ENCODE measurements around the gene IGF1. TPM values are rescaled to one million over a fixed set of nuclear protein-coding genes. Genes with fewer than 3 reads are reported as not detected.

The IGF1 gene
- total and polyA plus RNA-seq, 7 experiments from 2014 or later: 0.30 to 1.5 (median 0.72) TPM; not detected in 3

DNA sequence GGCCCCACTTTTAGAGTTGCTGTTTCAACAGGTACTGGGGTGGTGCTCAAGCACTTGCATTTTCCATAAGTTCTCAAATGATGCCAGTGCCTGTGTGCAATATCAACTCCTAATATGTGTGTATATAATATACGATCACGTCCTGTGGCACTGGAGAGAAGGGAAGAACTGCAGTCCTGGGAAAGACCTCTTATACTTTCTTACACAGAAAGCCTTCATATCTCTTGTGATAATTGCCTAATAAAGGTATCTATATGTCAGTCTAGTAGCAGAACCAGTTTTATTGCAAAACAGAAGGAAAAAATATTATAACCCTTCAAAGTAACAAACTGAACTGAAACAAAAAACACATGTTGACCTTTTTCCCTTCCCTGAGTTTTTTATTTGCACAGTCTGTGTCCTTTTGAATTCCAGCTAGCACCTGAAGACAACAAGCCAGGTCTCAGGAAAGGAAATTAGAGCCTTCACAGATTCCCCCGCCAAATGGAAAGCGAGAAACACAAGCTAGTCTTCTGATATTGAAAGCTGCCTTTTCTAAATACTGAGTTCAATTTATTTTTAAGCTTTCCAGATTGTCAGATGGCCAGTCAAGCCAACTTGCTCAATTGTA, 44.4 kb downstream of the IGF1 start:
- intact Hi-C loops (cut with micrococcal nuclease): no loop called here
- no peak overlapping the region for H3K27ac ChIP-seq (ENCODE audit: low read depth, low read length)
- H3K4me3 ChIP-seq (ENCODE audit: low read length): no peak overlapping the region
- Mint-ChIP-seq H3K27ac (no peak overlapping the region), H3K36me3 (no peaks in the 10 kb centered on the region), H3K4me1 (peaks cover 0 to 4% (median 0%) of the 10 kb centered on the region in 7 donors), H3K4me3 (no peak overlapping the region), H3K9me3 (peaks cover 0 to 3% (median 0%) of the 10 kb centered on the region in 11 donors), H3K27me3 (peaks cover 0 to 14% (median 8%) of the 10 kb centered on the region in 5 donors)
- no peaks in the 10 kb centered on the region for H3K9me3 ChIP-seq (ENCODE audit: control insufficient read depth in 2 of 3, low read length in 3 of 3)
- no peaks in the 10 kb centered on the region for H3K4me1 ChIP-seq (ENCODE audit: control insufficient read depth in 2 of 2, insufficient read depth in 2 of 2, low read length in 2 of 2)
- no peaks in the 10 kb centered on the region for H3K36me3 ChIP-seq (ENCODE audit: control insufficient read depth in 2 of 3, insufficient read depth in 3 of 3, low read length in 3 of 3)
- H3K27me3 ChIP-seq (ENCODE audit: control insufficient read depth in 2 of 2, insufficient read depth in 2 of 2, low read length in 2 of 2): no peaks in the 10 kb centered on the region
- DNase-seq: no peak
- no peak for ATAC-seq
- ChIA-PET POLR2A (no interaction called here), CTCF (no interaction called here)

DNA sequence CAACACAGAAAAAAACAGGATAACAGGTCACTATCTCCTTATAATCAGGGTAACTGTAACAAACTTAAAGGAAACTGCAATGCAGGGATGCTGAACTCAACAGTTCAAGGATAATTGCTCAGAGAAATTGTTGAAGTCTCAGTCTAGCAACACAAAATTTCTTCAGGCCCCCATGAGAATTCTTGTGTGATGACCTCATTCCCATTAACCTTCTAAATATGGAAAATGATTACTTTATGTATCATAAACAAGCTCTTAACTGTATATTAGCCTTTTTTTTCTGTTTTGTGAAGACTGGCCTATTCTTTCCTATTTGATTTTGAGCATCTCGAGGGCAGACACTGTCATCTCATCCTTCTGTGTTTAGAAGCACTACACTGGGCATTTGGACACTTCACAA, 47.1 kb downstream of the IGF1 start:
- Histone ChIP-seq H3K27me3 (ENCODE audit: control insufficient read depth in 2 of 2, insufficient read depth in 2 of 2, low read length in 2 of 2) (no peaks in the 10 kb centered on the region), H3K4me1 (ENCODE audit: control insufficient read depth in 2 of 2, insufficient read depth in 2 of 2, low read length in 2 of 2) (no peaks in the 10 kb centered on the region), H3K4me3 (ENCODE audit: low read length) (no peak overlapping the region), H3K36me3 (ENCODE audit: control insufficient read depth in 2 of 3, insufficient read depth in 3 of 3, low read length in 3 of 3) (no peaks in the 10 kb centered on the region), H3K9me3 (ENCODE audit: control insufficient read depth in 2 of 3, low read length in 3 of 3) (no peaks in the 10 kb centered on the region), H3K27ac (ENCODE audit: low read depth, low read length) (no peak overlapping the region)
- no peak overlapping the region for H3K4me3 Mint-ChIP-seq
- no peak for DNase-seq
- H3K36me3 Mint-ChIP-seq: no peaks in the 10 kb centered on the region
- H3K27me3 Mint-ChIP-seq: peaks cover 0 to 18% (median 11%) of the 10 kb centered on the region in 5 donors
- H3K4me1 Mint-ChIP-seq: peaks cover 0 to 4% (median 0%) of the 10 kb centered on the region in 7 donors
- CTCF ChIA-PET: no interaction called here
- POLR2A ChIA-PET: no interaction called here
- peaks cover 0 to 4% (median 0%) of the 10 kb centered on the region in 11 donors for H3K9me3 Mint-ChIP-seq
- intact Hi-C loops (cut with micrococcal nuclease): no loop called here
- ATAC-seq: no peak
- H3K27ac Mint-ChIP-seq: no peak overlapping the region

DNA sequence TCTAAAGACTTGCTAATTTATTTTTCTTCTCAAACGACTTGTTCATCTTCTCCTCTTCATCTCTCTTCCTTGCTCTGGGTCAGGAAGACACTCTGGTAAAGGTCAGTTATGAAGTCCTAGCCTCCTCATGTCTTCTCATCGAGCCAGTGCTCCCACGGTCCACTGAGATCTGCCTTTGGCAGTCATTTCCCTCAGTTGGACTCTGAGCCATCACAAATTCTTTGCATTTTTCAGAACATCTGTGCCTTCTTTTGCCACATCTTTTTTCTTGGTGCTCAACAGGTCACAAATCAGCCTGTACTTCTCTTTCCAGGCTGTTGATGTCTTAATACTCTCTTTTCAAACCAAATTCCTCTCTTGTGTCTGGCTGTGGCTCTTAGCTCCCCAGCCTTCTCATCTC, 49.7 kb downstream of the IGF1 start:
- Mint-ChIP-seq H3K4me3 (no peak overlapping the region), H3K27me3 (peaks cover 0 to 10% (median 5%) of the 10 kb centered on the region in 5 donors), H3K9me3 (peaks cover 0 to 4% (median 0%) of the 10 kb centered on the region in 11 donors), H3K4me1 (no peaks in the 10 kb centered on the region), H3K27ac (no peak overlapping the region), H3K36me3 (no peaks in the 10 kb centered on the region)
- H3K9me3 ChIP-seq (ENCODE audit: control insufficient read depth in 2 of 3, low read length in 3 of 3): no peaks in the 10 kb centered on the region
- no peak for DNase-seq
- POLR2A ChIA-PET: no interaction called here
- CTCF ChIA-PET: no interaction called here
- no peak for ATAC-seq
- no peaks in the 10 kb centered on the region for H3K36me3 ChIP-seq (ENCODE audit: control insufficient read depth in 2 of 3, insufficient read depth in 3 of 3, low read length in 3 of 3)
- H3K4me3 ChIP-seq (ENCODE audit: low read length): no peak overlapping the region
- H3K27me3 ChIP-seq (ENCODE audit: control insufficient read depth in 2 of 2, insufficient read depth in 2 of 2, low read length in 2 of 2): no peaks in the 10 kb centered on the region
- intact Hi-C loops (cut with micrococcal nuclease): no loop called here
- H3K27ac ChIP-seq (ENCODE audit: low read depth, low read length): no peak overlapping the region
- no peaks in the 10 kb centered on the region for H3K4me1 ChIP-seq (ENCODE audit: control insufficient read depth in 2 of 2, insufficient read depth in 2 of 2, low read length in 2 of 2)

DNA sequence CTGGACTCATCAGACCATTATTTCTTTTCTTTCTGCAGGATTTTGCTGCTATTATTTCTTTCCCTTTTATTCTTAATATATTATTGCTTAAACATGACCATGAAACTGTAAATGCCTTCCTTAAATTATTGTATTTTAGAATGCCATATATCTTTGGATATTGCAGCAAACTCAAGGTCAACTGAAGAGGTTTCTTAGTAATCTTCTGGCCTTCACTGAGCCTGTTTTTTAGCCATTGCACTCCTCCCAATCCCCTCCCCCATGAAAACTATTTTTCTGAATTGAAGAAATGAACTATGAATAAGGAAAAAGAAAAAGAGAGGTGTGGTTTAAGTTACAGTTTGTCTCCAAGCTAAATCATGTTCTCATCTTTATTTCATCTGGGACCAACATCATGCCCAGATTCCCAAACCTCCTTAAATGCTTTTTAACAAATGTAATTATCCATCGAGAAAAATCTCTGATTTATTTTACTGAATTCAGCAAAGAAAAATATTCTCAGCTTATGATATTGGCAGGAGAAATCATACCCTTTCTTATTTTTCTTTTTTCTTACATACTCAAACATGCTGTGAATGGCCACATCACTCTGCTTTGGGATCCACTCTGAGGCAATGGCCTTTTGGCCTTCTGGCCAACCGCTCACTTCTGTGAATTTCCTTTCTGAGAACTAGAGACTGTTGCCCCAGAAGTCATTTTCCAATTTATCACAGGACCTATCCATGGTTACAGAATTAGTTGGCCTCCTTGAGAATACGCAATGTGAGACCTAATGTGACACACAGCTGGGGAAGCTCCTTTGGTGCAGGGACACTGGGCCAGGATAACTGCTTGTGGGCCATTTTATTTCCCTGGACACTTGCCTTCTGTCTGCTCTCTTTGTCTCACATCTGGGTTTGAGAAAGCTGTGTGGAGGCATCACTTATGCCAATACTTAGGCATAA, 50.9 kb downstream of the IGF1 start:
- H3K27ac Mint-ChIP-seq: no peak overlapping the region
- DNase-seq: no peak
- no peaks in the 10 kb centered on the region for H3K9me3 ChIP-seq (ENCODE audit: control insufficient read depth in 2 of 3, low read length in 3 of 3)
- H3K36me3 Mint-ChIP-seq: peaks cover 0 to 6% (median 0%) of the 10 kb centered on the region in 5 donors
- no peak overlapping the region for H3K4me3 Mint-ChIP-seq
- H3K36me3 ChIP-seq (ENCODE audit: control insufficient read depth in 2 of 3, insufficient read depth in 3 of 3, low read length in 3 of 3): no peaks in the 10 kb centered on the region
- H3K4me1 Mint-ChIP-seq: no peaks in the 10 kb centered on the region
- no peak overlapping the region for H3K27ac ChIP-seq (ENCODE audit: low read depth, low read length)
- H3K27me3 ChIP-seq (ENCODE audit: control insufficient read depth in 2 of 2, insufficient read depth in 2 of 2, low read length in 2 of 2): no peaks in the 10 kb centered on the region
- H3K9me3 Mint-ChIP-seq: peaks cover 0 to 7% (median 0%) of the 10 kb centered on the region in 11 donors
- no peak for ATAC-seq
- peaks cover 0 to 11% (median 10%) of the 10 kb centered on the region in 5 donors for H3K27me3 Mint-ChIP-seq
- intact Hi-C loops (cut with micrococcal nuclease): no loop called here
- ChIA-PET CTCF (no interaction called here), POLR2A (no interaction called here)
- H3K4me1 ChIP-seq (ENCODE audit: control insufficient read depth in 2 of 2, insufficient read depth in 2 of 2, low read length in 2 of 2): no peaks in the 10 kb centered on the region
- H3K4me3 ChIP-seq (ENCODE audit: low read length): no peak overlapping the region

DNA sequence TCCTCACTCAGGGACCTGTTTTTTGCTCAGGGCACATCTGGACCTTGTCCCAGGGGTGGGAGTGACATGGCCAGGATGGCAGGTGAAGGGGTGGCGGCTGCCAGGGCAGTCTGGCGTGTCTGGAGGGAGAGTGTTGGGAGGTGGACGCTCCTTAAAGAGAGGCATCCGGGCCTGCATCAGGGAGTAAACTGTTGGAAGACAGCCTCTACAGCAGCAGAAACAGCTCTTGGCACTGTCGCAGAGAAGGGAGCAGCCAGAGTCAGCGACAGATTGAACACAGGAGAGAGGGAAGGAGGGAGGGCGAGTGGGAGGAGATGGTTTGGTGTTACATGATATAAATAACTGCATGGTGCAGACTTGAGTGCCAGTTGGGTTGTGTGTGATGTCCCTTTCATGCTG, 52.8 kb downstream of the IGF1 start:
- Histone ChIP-seq H3K4me3 (ENCODE audit: low read length) (no peak overlapping the region), H3K36me3 (ENCODE audit: control insufficient read depth in 2 of 3, insufficient read depth in 3 of 3, low read length in 3 of 3) (no peaks in the 10 kb centered on the region), H3K4me1 (ENCODE audit: control insufficient read depth in 2 of 2, insufficient read depth in 2 of 2, low read length in 2 of 2) (no peaks in the 10 kb centered on the region), H3K27me3 (ENCODE audit: control insufficient read depth in 2 of 2, insufficient read depth in 2 of 2, low read length in 2 of 2) (no peaks in the 10 kb centered on the region), H3K9me3 (ENCODE audit: control insufficient read depth in 2 of 3, low read length in 3 of 3) (no peaks in the 10 kb centered on the region), H3K27ac (ENCODE audit: low read depth, low read length) (no peak overlapping the region)
- CTCF ChIA-PET: no interaction called here
- DNase-seq (no peak), ATAC-seq (no peak)
- H3K4me3 Mint-ChIP-seq: no peak overlapping the region
- H3K36me3 Mint-ChIP-seq: peaks cover 0 to 7% (median 0%) of the 10 kb centered on the region in 5 donors
- H3K4me1 Mint-ChIP-seq: peaks cover 0 to 4% (median 0%) of the 10 kb centered on the region in 7 donors
- POLR2A ChIA-PET: no interaction called here
- H3K9me3 Mint-ChIP-seq: peaks cover 0 to 11% (median 0%) of the 10 kb centered on the region in 11 donors
- H3K27me3 Mint-ChIP-seq: peaks cover 3 to 11% (median 10%) of the 10 kb centered on the region in 5 donors
- H3K27ac Mint-ChIP-seq: no peak overlapping the region
- intact Hi-C loops (cut with micrococcal nuclease): no loop called here

DNA sequence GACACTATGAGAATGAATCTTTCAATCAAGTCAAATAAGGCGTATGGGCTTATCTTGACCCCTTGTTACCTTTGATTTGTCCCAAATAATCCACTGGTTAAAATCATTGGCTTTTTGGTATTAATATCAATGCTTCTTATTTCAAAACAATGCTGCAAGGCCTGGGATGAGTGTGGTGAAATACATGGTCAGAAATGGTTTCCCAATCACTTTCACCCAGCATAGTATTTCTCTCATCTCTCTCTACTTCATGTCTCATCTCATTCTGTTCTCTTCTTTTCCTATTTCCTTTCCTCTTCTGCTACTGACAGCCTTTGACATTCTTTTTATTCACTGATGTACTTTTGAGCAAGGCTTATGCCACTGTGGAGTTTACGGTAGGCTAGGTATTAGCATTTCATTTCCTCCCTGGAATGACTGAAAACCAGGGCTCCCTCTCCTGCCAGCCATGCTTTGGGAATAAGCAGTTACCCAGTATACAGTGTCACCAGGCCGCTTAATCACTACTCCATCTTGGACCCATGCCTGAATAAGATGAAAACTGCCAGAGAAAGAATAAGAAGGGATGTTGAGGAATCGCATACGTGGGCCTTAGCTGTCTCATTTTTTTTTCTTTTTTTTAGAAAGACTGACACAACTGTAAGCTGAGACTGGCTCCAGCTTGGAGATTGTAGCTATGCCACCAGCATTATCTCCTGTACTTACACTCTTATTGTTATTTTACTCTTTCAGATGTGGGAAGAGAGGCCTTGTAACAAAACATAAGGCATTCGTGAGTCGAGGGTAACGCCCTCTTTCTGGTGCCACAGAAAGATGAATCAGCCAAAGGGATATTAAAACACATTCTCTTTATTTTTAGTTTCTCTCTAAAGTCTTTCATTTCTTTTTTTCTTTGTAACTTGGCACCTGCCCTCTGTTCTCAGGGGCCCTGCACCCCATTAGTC, 53.5 kb downstream of the IGF1 start:
- Mint-ChIP-seq H3K4me3 (no peak overlapping the region), H3K36me3 (peaks cover 0 to 9% (median 0%) of the 10 kb centered on the region in 5 donors), H3K9me3 (peaks cover 0 to 11% (median 0%) of the 10 kb centered on the region in 11 donors), H3K27ac (no peak overlapping the region), H3K27me3 (peaks cover 3 to 11% (median 6%) of the 10 kb centered on the region in 5 donors), H3K4me1 (peaks cover 0 to 9% (median 0%) of the 10 kb centered on the region in 7 donors)
- Histone ChIP-seq H3K9me3 (ENCODE audit: control insufficient read depth in 2 of 3, low read length in 3 of 3) (no peaks in the 10 kb centered on the region), H3K27me3 (ENCODE audit: control insufficient read depth in 2 of 2, insufficient read depth in 2 of 2, low read length in 2 of 2) (no peaks in the 10 kb centered on the region), H3K36me3 (ENCODE audit: control insufficient read depth in 2 of 3, insufficient read depth in 3 of 3, low read length in 3 of 3) (no peaks in the 10 kb centered on the region), H3K4me3 (ENCODE audit: low read length) (no peak overlapping the region), H3K27ac (ENCODE audit: low read depth, low read length) (no peak overlapping the region), H3K4me1 (ENCODE audit: control insufficient read depth in 2 of 2, insufficient read depth in 2 of 2, low read length in 2 of 2) (no peaks in the 10 kb centered on the region)
- ChIA-PET POLR2A (interaction anchor here (0.6 kb wide), 1 partner anchor 105 kb away, joined by 3 read pairs; no protein-coding TSS in a partner anchor), CTCF (no interaction called here)
- ATAC-seq: no peak
- intact Hi-C loops (cut with micrococcal nuclease): no loop called here
- no peak for DNase-seq
